ENCODE measurements around the gene NEDD9. TPM values are rescaled to one million over a fixed set of nuclear protein-coding genes. Genes with fewer than 3 reads are reported as not detected.
A peak's percentile ranks its signal among the peaks of the same experiment; 100 is the strongest.

Gene NEDD9
- total RNA-seq, 2 donors from 2014 or later, result 43.4 to 73.1 TPM

GRCh38 chr6:11222385-11223277, 9.8 kb downstream of the NEDD9 start:
- Histone ChIP-seq H3K9me3 (no peaks in the 10 kb centered on the region), H3K27ac (no peak overlapping the region), H3K4me1 (peaks cover 42% of the 10 kb centered on the region), H3K36me3 (no peaks in the 10 kb centered on the region), H3K4me3 (no peak overlapping the region), H3K9ac (ENCODE audit: low read depth in 2 of 2, low read length in 2 of 2) (peak overlapping the region in 1 of 2 donors; percentile 64), H3K27me3 (no peaks in the 10 kb centered on the region)
- intact Hi-C loops (cut with DNase I), result no loop called here
- DNase-seq, result no peak
- TF ChIP-seq, protein P1, sequence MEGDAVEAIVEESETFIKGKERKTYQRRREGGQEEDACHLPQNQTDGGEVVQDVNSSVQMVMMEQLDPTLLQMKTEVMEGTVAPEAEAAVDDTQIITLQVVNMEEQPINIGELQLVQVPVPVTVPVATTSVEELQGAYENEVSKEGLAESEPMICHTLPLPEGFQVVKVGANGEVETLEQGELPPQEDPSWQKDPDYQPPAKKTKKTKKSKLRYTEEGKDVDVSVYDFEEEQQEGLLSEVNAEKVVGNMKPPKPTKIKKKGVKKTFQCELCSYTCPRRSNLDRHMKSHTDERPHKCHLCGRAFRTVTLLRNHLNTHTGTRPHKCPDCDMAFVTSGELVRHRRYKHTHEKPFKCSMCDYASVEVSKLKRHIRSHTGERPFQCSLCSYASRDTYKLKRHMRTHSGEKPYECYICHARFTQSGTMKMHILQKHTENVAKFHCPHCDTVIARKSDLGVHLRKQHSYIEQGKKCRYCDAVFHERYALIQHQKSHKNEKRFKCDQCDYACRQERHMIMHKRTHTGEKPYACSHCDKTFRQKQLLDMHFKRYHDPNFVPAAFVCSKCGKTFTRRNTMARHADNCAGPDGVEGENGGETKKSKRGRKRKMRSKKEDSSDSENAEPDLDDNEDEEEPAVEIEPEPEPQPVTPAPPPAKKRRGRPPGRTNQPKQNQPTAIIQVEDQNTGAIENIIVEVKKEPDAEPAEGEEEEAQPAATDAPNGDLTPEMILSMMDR (IDR thresholded peaks at IDR 0.05), result no peak

DNA sequence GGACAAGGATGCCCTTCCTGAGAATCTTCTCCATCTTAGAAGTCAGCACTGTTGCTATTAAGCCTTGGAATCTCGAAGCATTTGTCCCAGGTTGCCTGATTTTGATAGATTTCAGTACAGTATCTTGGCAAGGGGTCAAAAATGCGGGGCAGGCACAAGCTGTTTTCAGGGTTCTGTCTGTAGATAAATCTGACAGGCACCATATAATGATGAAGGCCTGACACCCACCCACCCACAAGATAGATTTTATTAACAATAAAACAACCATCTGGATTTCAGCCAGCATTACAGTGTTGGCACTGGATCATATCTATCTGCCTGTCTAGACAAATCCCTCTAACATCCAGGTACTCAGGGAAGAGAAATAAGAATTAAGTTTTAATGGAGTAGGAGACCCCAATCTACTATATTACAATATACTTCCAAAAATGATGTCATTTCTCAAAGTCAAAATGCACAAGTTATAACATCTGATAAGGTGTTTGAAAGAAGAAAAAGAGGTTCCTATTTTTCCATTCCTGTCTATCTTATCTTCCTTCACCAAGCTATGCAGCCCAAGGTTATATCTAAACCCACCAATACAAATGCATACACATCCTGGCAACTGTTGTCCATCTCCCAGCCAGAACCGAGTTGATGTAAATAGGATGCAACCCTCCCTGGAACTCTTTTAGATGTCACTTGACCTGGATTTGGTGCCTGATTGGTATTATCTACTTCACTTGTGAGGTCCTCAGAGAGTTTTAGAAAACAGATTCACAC, 10.7 kb downstream of the NEDD9 start:
- H3K9me3 ChIP-seq, result no peaks in the 10 kb centered on the region
- peak overlapping the region in 1 of 2 donors; percentile 64 for H3K9ac ChIP-seq (ENCODE audit: low read depth in 2 of 2, low read length in 2 of 2)
- intact Hi-C loops (cut with DNase I), result no loop called here
- no peaks in the 10 kb centered on the region for H3K27me3 ChIP-seq
- TF ChIP-seq, protein P1 (IDR thresholded peaks at IDR 0.05), result no peak
- peaks cover 42% of the 10 kb centered on the region for H3K4me1 ChIP-seq
- no peak for DNase-seq
- H3K4me3 ChIP-seq, result no peak overlapping the region
- H3K36me3 ChIP-seq, result no peaks in the 10 kb centered on the region
- peak overlapping the region; percentile 9 for H3K27ac ChIP-seq

GRCh38 chr6:11219400-11219834, 13.1 kb downstream of the NEDD9 start:
- no peak overlapping the region for H3K4me3 ChIP-seq
- peaks cover 54% of the 10 kb centered on the region for H3K4me1 ChIP-seq
- intact Hi-C loops (cut with DNase I), result no loop called here
- DNase-seq, result peak; percentile 47
- H3K36me3 ChIP-seq, result no peaks in the 10 kb centered on the region
- peak overlapping the region; percentile 82 for H3K27ac ChIP-seq
- H3K9ac ChIP-seq (ENCODE audit: low read depth in 2 of 2, low read length in 2 of 2), result peak overlapping the region in 1 of 2 donors; percentile 79
- H3K27me3 ChIP-seq, result no peaks in the 10 kb centered on the region
- no peaks in the 10 kb centered on the region for H3K9me3 ChIP-seq
- TF ChIP-seq, protein P1 (IDR thresholded peaks at IDR 0.05), result no peak

DNA sequence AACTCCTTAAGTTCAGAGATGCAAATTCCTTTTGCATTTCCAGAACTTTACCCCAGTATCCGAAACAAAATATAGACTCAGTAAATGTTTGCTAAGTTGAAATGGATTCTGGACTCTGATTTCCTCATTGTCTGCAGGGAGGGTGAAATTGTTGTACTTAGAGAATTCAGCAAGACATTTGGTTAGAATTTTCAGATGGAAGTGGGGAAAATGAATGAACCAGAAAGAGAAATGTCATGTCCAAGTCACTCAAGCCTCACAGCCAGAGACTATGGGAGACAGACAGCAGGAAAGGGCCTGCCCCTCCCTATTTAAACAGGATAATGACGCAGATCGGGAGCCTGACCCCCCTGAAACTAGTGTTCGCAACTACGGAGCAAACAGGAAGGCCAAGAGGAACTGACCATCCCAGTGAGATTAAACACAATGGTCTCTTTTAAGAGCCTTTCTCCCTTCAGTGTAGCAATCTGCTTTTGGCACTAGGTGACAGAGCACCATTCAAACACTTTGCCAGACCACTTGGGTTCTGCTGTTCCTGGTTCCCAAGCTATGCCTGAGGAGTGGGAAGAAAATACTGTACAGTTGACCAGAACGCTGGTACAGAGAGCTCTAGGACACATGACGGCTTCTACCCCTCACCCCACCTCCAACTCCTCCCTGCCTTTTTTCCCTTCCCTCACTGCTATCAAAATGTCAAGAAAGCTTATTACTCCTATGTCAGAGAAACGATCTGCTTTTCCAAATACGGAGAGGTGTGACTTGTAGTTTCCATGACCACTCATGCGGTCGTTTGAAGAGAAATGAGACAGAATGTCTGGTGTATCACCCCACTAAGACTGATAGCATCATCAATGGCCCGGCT, 13.7 kb downstream of the NEDD9 start:
- Histone ChIP-seq H3K36me3 (no peaks in the 10 kb centered on the region), H3K4me1 (peaks cover 50% of the 10 kb centered on the region), H3K27ac (peak overlapping the region; percentile 82), H3K4me3 (no peak overlapping the region), H3K27me3 (no peaks in the 10 kb centered on the region), H3K9me3 (no peaks in the 10 kb centered on the region), H3K9ac (ENCODE audit: low read depth in 2 of 2, low read length in 2 of 2) (peak overlapping the region; percentile 16 to 79)
- DNase-seq, result peak; percentile 76
- TF ChIP-seq, protein P1 (IDR thresholded peaks at IDR 0.05), result no peak
- intact Hi-C loops (cut with DNase I), result no loop called here

DNA sequence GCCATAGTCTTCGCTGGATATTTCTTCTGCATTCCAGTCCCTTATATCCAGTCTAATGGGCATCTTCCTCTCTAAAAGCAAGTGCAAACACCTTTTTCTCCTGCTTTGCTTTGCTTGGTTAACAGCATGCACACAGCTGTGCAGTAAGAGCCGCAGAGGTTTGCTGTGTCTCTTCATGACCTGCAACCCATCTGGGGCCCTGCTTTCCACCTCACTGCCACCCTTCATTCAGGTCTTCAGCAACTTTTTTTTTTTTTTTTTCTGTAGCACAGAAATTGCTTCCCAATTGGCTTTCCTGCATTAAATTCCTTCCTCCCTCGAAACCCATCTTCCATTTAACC, 14.4 kb downstream of the NEDD9 start:
- H3K36me3 ChIP-seq, result peaks cover under 1% of the 10 kb centered on the region
- TF ChIP-seq, protein P1 (IDR thresholded peaks at IDR 0.05), result no peak
- no peak overlapping the region for H3K4me3 ChIP-seq
- no peaks in the 10 kb centered on the region for H3K9me3 ChIP-seq
- H3K4me1 ChIP-seq, result peaks cover 46% of the 10 kb centered on the region
- intact Hi-C loops (cut with DNase I), result no loop called here
- peak overlapping the region in 1 of 2 donors; percentile 79 for H3K9ac ChIP-seq (ENCODE audit: low read depth in 2 of 2, low read length in 2 of 2)
- H3K27me3 ChIP-seq, result no peaks in the 10 kb centered on the region
- peak overlapping the region; percentile 82 for H3K27ac ChIP-seq
- DNase-seq, result no peak

Data from colonic mucosa (tissue), 4 donors.